K562 (cell line): Measurements from ENCODE around the gene AKAP7.

Experiments
- CEBPB ChIP-seq: fragments of 450-650 bp; IDR thresholded peaks from 2 replicates; pipeline ENCODE4 v1.6.1; 2016; ENCODE audit warnings: missing genetic modification characterization, missing compliant biosample characterization
- CTCF ChIP-seq, 3 experiments: IDR thresholded peaks in 2 of 3; conservative IDR thresholded peaks in 1 of 3; 2 replicates each; pipeline ENCODE4 v1.5.1; 2011 to 2012; ENCODE audit warnings: low read length in 3 of 3, mild to moderate bottlenecking in 3 of 3, control low read depth in 2 of 3, improper control_type of control experiment in 1 of 3, inconsistent platforms in 1 of 3, low read depth in 1 of 3, mixed read lengths in 1 of 3, moderate library complexity in 1 of 3; ENCODE audit not compliant: insufficient read depth in 2 of 3
- HNRNPL ChIP-seq: fragments of 200-400 bp; formaldehyde crosslinking; IDR thresholded peaks from 2 replicates; pipeline ENCODE4 v1.6.1; 2017; ENCODE audit warnings: low read depth, mild to moderate bottlenecking, low read length
- KDM1A ChIP-seq, 2 experiments: fragments of 450-650 bp; IDR thresholded peaks; 2 replicates each; pipeline ENCODE4 v1.6.1; 2016; ENCODE audit warnings: mild to moderate bottlenecking in 2 of 2
- PHB2 ChIP-seq: fragments of 450-650 bp; IDR thresholded peaks from 2 replicates; pipeline ENCODE4 v1.6.1; 2017; ENCODE audit warnings: low read depth
- SPI1 ChIP-seq: IDR thresholded peaks from 2 replicates; pipeline ENCODE4 v1.6.1; 2011; ENCODE audit warnings: low read depth, low read length, control low read depth, borderline replicate concordance
- TAF1 ChIP-seq: IDR thresholded peaks from 2 replicates; pipeline ENCODE4 v1.6.1; 2011; ENCODE audit warnings: mild to moderate bottlenecking, low read length, moderate library complexity; ENCODE audit not compliant: insufficient read depth, control insufficient read depth, severe bottlenecking; ENCODE audit errors: extremely low read depth
- TBL1XR1 ChIP-seq, 2 experiments: IDR thresholded peaks; 2 replicates each; pipeline ENCODE4 v1.6.1; 2012; ENCODE audit warnings: improper control_type of control experiment in 2 of 2, low read length in 2 of 2, mild to moderate bottlenecking in 1 of 2
- U2AF1 ChIP-seq: fragments of 200-400 bp; formaldehyde crosslinking; optimal IDR thresholded peaks from 2 replicates; pipeline ENCODE3; 2017; ENCODE audit warnings: mild to moderate bottlenecking, low read depth, low read length, moderate library complexity
- ZBTB8A ChIP-seq: fragments of 450-650 bp; IDR thresholded peaks from 2 replicates; pipeline ENCODE4 v1.6.1; 2018; ENCODE audit warnings: mild to moderate bottlenecking, moderate library complexity; ENCODE audit not compliant: partially characterized antibody
- ZNF212 ChIP-seq: fragments of 450-650 bp; formaldehyde crosslinking; IDR thresholded peaks from 2 replicates; pipeline ENCODE4 v1.4.0; 2020; ENCODE audit warnings: mild to moderate bottlenecking
- ZNF444 ChIP-seq: fragments of 250-450 bp; sonication (Bioruptor Pico); IDR thresholded peaks from 2 replicates; pipeline ENCODE4 v1.4.0; 2020; ENCODE audit warnings: mild to moderate bottlenecking, moderate library complexity

- TF ChIP-seq CTCF (IDR thresholded peaks at IDR 0.05 in 2 of 3, conservative IDR thresholded peaks at IDR 0.05 in 1 of 3; ENCODE audit: insufficient read depth in 2 of 3, low read depth in 1 of 3, low read length in 3 of 3) (no peak), PHB2 (no peak), CEBPB (no peak), ZBTB8A (no peak), HNRNPL (no peak), KDM1A (IDR thresholded peaks at IDR 0.05) (no peak), U2AF1 (no peak), SPI1 (no peak), ZNF212 (CRISPR knock-in tag) (no peak), ZNF444 (CRISPR knock-in tag) (no peak), TBL1XR1 (IDR thresholded peaks at IDR 0.05; ENCODE audit: low read length in 2 of 2) (no peak), TAF1 (no peak)
These were observed 182.2 kb downstream of the AKAP7 start for GRCh38 chr6:131317516-131317915.
